Peyer's patch (tissue), 4 donors: ENCODE results near the gene CELA1.

Source experiments
- POLR2A ChIP-seq, 2 donors: fragments of 450-650 bp; IDR thresholded peaks; one replicate each; pipeline ENCODE4 v1.5.1; 2017; ENCODE audit warnings: antibody characterized with exemption in 2 of 2, mild to moderate bottlenecking in 2 of 2, moderate library complexity in 2 of 2
- TF ChIP-seq, protein P1 (sequence below), 6 experiments: fragments of 450-650 bp in 4 of 6; fragments of 200-600 bp in 2 of 6; sonication (generic) in 1 of 6; IDR thresholded peaks; one replicate each; pipeline ENCODE4 v1.5.1; 2017 to 2019; ENCODE audit warnings: antibody characterized with exemption in 6 of 6, mild to moderate bottlenecking in 3 of 6, moderate library complexity in 1 of 6

DNA sequence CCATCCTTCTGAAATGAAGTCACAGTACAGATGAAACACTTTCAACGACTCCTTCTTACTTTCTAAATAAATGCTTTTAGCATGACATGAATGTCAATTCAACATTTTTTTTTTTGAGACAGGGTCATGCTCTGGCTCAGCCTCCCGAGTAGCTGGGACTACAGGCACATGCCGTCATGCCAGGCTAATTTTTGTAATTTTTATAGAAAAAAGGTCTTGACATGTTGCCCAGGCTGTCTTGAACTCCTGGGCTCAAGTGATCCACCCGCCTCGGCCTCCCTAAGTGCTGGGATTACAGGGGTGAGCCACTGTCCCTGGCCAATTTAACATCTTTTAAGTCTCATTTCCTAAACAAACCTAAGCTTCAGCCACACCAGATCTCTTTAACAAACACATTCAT, 28.4 kb upstream of the CELA1 start:
- TF ChIP-seq, protein P1, sequence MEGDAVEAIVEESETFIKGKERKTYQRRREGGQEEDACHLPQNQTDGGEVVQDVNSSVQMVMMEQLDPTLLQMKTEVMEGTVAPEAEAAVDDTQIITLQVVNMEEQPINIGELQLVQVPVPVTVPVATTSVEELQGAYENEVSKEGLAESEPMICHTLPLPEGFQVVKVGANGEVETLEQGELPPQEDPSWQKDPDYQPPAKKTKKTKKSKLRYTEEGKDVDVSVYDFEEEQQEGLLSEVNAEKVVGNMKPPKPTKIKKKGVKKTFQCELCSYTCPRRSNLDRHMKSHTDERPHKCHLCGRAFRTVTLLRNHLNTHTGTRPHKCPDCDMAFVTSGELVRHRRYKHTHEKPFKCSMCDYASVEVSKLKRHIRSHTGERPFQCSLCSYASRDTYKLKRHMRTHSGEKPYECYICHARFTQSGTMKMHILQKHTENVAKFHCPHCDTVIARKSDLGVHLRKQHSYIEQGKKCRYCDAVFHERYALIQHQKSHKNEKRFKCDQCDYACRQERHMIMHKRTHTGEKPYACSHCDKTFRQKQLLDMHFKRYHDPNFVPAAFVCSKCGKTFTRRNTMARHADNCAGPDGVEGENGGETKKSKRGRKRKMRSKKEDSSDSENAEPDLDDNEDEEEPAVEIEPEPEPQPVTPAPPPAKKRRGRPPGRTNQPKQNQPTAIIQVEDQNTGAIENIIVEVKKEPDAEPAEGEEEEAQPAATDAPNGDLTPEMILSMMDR (IDR thresholded peaks at IDR 0.05), result no peak
- TF ChIP-seq POLR2A (IDR thresholded peaks at IDR 0.05), result no peak
